Measurements from ENCODE around the gene TXNIP.
A peak's percentile ranks its signal among the peaks of the same experiment; 100 is the strongest.

The TXNIP gene

GRCh38 chr1:145985502-145986439 is 10.6 kb downstream of the TXNIP start:
- DNase-seq (ENCODE audit: low read depth in 2 of 2) = no peak

DNA sequence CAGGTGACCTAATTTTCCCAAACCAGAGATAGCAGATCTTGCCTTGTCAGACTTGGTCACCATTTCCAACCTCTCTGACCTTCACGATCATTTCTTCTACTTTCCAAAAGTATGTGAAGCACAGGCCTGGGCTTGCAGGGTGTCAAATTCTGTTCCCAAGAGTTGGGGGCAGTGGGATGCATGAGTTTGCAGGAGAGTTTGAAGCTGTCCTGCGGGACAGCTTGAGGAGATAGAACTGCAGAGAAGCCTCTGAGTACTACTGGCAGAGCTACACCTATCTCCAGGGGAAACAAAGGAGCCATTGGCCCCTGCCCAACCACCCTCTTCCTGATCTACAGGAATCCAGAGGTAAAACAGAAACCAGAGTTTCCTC is 11.3 kb downstream of the TXNIP start:
- no peak for DNase-seq (ENCODE audit: low read depth in 2 of 2)

DNA sequence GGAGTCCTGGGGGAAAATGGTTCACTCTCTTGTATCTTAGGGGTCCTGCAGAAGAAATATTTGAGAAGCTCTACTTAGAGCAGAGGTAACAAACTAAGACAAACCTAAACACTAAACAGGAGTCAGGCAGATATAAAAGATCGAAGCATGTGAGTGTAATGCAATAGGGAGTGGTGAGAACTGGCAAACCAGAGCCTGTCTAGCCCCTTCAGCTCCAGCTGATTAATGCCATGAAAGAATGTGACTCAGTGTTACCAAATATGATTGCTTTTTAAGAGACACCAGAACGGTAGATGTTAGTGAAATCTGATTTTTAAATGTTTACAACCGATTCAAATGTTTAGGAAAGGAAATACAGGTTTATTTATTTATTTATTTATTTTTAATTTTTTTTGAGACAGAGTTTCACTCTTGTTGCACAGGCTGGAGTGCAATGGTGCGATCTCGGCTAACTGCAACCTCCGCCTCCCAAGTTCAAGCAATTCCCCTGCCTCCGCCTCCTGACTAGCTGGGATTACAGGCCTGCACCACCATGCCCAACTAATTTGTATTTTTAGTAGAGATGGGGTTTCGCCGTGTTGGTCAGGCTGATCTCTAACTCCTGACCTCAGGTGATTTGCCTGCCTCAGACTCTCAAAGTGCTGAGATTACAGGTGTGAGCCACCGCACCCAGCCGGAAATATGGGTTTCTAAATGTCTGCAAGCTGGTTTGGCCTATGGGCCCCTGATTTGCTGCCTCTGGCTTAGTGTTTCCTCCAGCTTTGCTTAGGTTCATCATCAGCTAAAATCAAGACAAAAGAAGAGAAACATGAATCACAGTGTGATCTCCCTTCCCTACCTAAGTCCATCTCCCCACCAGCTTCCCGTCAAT is 12.2 kb downstream of the TXNIP start:
- DNase-seq (ENCODE audit: low read depth in 2 of 2) = no peak

DNA sequence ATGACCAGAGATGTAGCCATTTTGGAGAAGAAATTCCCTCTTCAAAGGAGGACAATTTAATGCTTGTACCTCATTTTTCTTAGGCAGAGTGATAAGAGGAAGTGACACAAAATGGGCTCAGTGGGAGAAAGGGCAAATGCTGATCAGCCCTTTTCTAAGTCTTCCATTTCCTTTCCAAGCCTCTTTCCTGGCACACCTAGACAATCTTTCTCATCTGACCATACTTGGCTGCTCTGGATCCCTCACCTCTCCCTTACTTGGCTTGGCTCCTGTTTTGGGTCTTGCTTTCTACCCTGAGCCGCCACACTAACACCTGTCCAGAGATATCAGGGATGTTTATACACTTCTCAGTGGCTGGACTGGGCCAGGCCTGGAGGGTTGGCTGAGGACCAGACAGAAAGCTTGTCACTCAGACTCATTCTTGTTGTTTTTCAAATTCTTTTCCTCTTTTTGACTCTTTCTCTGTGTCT is 13.1 kb downstream of the TXNIP start:
- no peak for DNase-seq (ENCODE audit: low read depth in 2 of 2)

- DNase-seq (ENCODE audit: low read depth in 2 of 2) = no peak
Measured at GRCh38 chr1:145982010-145982723, 14.2 kb downstream of the TXNIP start.

DNA sequence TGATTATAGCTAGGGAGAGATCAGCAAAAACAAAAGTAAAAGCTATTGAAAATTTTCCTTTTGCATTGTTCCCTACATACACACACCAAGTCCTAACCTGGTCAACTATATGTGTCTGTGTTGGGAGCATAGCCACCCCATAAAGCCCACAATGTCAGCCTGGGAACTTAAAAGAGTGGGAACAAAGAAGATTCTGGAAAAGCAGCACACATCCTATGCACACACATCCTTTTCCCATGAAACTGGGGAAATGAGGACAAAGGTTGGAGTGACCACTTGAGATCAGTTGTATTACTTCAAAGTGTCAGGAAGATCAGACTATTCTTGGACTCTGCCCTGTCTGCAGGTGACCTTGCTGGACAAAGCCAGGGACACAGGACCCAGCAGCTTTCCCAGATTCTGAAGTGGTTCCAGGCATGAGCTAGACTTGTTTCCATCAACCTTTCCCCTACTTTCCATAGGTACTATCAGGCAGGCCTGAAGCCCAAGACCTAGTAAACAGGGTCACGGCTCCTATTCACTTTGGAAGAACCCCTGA is 15.9 kb downstream of the TXNIP start:
- no peak for DNase-seq (ENCODE audit: low read depth in 2 of 2)

- DNase-seq (ENCODE audit: low read depth in 2 of 2) = no peak
Measured at GRCh38 chr1:145979746-145980456, 16.5 kb downstream of the TXNIP start.

DNA sequence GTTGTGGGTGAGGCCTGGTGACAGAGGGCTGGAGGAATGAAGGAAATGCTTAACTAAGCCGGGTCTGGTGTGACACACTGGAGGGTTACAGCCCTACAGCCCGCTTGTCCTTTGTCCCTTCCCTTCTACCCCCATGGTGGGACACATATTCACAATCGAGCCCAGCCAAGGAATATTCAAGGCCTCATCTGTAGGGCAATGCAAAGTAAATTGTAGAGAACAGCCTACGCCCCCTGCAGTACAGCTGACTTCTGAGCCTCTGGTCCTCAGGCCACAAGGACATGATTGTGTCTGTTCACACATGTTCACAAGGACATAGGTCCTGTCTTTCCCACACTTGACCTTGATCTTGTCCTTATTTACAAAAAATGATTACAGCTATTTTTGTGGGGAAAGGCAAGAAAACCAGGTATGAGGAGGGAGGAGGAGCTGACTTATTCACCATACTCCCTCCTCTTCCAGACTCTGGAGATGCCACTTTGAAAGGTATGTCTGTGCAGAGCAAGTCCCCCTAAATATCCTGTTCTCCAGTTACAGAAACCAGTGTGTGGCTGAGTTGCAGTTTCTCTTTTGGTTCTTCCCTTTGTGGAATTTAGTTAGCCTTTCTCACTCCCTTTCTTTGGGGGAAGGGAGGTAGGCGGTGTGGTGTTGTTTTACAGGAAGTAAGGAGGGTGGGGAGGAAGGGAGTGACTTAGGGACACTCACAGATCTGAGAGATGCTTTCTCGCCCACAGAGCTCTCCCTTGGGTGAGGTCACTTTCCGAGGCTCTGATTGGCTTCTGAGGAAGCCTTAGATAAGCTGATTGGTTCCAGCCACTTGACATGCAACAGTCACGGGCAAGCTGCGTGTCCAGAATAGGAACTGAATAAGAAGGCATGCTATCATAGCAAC is 17.3 kb downstream of the TXNIP start:
- peak; percentile 47 to 50 for DNase-seq (ENCODE audit: low read depth in 2 of 2)

DNA sequence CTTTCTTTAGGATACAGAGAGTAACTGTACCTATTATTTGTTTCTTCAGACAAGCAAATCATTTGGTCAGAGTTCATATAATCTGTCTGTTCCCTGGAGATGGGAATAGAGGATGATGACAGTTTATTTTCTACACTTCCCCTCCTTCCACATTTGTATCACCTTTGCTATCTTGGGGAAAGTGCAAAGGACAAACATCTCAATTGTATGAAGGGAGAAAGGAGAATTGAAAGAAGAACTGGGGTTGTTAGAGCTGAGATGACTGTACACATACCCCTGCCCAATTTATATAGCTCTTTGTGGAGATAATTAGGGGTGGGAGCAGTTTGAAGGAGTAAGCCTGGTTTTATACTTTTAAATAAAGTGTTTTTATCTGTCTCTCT is 17.9 kb downstream of the TXNIP start:
- no peak for DNase-seq (ENCODE audit: low read depth in 2 of 2)

GRCh38 chr1:145977486-145978470 is 18.6 kb downstream of the TXNIP start:
- peak; percentile 47 to 61 for DNase-seq (ENCODE audit: low read depth in 2 of 2)

DNA sequence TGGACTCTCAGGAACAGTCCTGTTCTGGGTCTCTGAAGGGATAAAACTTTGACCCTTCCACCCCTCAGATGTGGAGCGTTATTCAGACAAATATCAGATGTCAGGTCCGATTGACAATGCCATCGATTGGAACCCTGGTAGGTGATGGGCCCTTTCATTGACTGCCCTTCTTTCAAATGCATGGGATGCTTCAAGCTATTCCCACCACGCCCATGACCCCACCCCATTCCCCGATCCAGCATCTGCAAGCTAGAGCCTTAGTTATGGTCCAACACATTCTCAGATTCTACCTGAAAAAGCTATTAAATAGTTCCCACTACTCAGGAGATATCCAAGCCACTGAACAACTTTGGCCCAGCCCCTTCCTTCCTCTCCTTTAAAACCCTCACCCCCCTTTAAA is 19.4 kb downstream of the TXNIP start:
- DNase-seq (ENCODE audit: low read depth in 2 of 2) = no peak

DNA sequence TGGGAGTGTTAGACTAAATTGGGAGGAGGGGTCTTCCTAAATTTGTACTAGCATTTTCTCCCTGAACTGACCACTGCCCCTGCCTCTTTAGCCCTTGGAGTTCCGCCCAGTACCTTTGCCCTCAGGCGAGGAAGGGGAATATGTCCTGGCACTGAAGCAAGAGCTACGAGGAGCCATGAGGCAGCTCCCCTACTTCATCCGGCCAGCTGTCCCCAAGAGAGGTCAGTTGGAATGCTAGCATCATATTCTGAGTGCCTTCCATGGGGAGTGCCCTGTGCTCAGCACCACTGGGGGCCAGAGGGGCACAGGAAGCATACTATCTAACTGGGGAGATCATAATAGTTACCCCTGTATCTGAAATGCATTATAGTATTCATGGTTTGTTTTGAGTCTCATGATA is 21.2 kb downstream of the TXNIP start:
- no peak for DNase-seq (ENCODE audit: low read depth in 2 of 2)

DNA sequence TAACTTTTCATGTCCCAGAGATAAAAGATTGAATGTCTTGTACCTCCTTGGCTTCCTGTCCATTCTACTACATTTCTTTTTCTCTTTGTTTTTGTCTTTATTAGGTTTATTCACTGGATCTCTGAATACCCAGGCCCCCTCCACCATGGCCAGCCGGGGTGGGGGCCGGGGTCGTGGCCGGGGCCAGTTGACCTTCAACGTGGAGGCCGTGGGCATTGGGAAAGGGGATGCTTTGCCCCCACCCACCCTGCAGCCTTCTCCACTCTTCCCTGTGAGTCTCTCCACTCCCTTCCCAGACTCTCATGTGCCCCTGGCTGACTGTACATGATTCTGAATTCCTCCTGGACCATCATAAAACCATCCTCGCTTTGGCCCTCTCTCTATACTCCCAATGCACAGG is 21.7 kb downstream of the TXNIP start:
- DNase-seq (ENCODE audit: low read depth in 2 of 2) = no peak

- no peak for DNase-seq (ENCODE audit: low read depth in 2 of 2)
Measured at GRCh38 chr1:145972580-145972979, 23.8 kb downstream of the TXNIP start.

DNA sequence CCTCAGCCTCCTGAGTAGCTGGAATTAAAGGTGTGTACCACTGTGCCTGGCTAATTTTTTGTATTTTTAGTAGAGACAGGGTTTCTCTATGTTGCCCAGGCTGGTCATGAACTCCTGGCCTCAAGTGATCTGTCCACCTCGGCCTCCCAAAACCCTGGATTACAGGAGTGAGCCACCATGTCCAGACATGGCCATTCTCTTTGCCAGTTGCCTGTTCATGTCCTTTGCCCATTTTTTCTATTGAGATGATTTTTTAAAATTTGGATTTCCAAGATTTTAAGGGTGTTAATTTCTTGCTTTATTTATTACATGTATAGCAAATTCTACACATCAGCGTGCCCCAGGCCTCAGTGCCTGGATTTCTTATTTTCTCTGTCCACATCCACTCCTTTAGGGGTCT is 29.1 kb downstream of the TXNIP start:
- no peak for DNase-seq (ENCODE audit: low read depth in 2 of 2)

- no peak for DNase-seq (ENCODE audit: low read depth in 2 of 2)
Measured at GRCh38 chr1:145965119-145965744, 31.1 kb downstream of the TXNIP start.

DNA sequence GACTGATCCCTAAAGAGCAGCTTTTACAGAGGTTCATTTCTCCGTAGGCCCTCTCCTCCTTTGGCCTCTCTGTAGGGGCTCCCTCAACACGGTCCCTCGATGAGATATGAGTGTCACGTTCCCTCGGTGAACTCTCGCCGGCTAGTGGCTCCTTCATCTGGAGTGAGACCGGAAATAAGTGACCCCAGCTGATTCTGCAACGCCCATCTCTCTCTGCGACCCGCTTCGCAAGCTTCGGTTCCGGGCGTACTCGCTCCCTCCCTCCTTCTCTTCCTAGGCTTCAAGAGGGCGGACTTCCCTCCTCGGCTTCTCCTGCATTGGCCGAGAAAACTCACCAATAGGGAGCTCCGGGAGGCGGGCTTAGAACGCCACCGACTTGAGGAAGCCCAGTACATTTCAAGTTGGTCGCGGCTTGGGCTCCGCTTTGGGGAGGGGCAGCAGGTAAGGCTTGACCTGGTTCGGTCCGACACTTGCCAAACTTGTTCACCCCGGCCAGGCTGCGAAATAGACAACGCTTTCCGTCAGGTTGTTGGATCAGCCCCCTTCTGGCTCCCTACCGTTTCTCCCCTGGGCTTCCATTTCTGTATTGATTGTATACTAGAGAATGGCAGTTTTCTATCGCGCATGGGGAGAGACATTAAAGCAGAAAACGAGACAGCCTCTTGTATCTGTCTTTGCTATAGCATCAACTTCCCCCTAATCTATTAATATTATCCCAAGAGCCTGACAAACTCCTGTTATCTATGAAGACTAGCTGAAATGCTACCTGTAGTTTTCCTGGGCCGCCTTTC is 31.9 kb downstream of the TXNIP start, which contains the start of the genes ANKRD34A and POLR3GL:
TSS of gene ANKRD34A (minus strand) at position 248 of the 791 bp plus-strand sequence. CDS start 2,816 bp downstream, outside the sequence.
TSS of gene POLR3GL (plus strand) at position 363 of the 791 bp plus-strand sequence. CDS start 10,176 bp downstream, outside the sequence.
- peak; percentile 81 for DNase-seq (ENCODE audit: low read depth in 2 of 2)

Measured in stimulated activated CD4-positive, alpha-beta T cell treated with anti-CD3 and anti-CD28 coated beads, Interleukin-1b, Interleukin-23, amount 100 ng/mL, for 4 hours (primary cell).